NCI-H69 (cell line): Measurements from ENCODE around the gene SDK1.

Experiments
- DNase-seq: peaks from one replicate; lab custom pipeline; 2025; lab: John Stamatoyannopoulos, UW

The SDK1 gene

GRCh38 chr7:3300651-3301448, at the start of gene SDK1:
Gene SDK1 (plus strand): TSS chr7:3301252. CDS start chr7:3301587, 335 bp downstream.
- DNase-seq, result peak; percentile 99

- no peak for DNase-seq
Observed at GRCh38 chr7:3254718-3255117, 46.3 kb upstream of the SDK1 start.

- DNase-seq, result no peak
Observed at GRCh38 chr7:3259711-3260400, 41.2 kb upstream of the SDK1 start.

- DNase-seq, result no peak
Observed at GRCh38 chr7:3260401-3260715, 40.7 kb upstream of the SDK1 start.

- DNase-seq, result peak; percentile 68
Observed at GRCh38 chr7:3264693-3265339, 36.2 kb upstream of the SDK1 start.

GRCh38 chr7:3265388-3265787, 35.7 kb upstream of the SDK1 start:
- peak; percentile 54 for DNase-seq

GRCh38 chr7:3266240-3266639, 34.8 kb upstream of the SDK1 start:
- peak; percentile 73 for DNase-seq

- peak; percentile 88 for DNase-seq
Observed at GRCh38 chr7:3267966-3268690, 32.9 kb upstream of the SDK1 start.

GRCh38 chr7:3270362-3270761, 30.7 kb upstream of the SDK1 start:
- DNase-seq, result no peak

- no peak for DNase-seq
Observed at GRCh38 chr7:3271298-3271697, 29.8 kb upstream of the SDK1 start.

- DNase-seq, result peak; percentile 89
Observed at GRCh38 chr7:3272691-3273141, 28.3 kb upstream of the SDK1 start.

GRCh38 chr7:3274131-3274530, 26.9 kb upstream of the SDK1 start:
- DNase-seq, result peak; percentile 19

- no peak for DNase-seq
Observed at GRCh38 chr7:3277604-3278572, 23.2 kb upstream of the SDK1 start.

GRCh38 chr7:3279147-3279818, 21.8 kb upstream of the SDK1 start:
- peak; percentile 39 for DNase-seq

GRCh38 chr7:3280445-3280844, 20.6 kb upstream of the SDK1 start:
- DNase-seq, result no peak

GRCh38 chr7:3280946-3281656, 20.0 kb upstream of the SDK1 start:
- no peak for DNase-seq

- DNase-seq, result no peak
Observed at GRCh38 chr7:3282457-3282856, 18.6 kb upstream of the SDK1 start.

- no peak for DNase-seq
Observed at GRCh38 chr7:3283130-3283704, 17.8 kb upstream of the SDK1 start.

GRCh38 chr7:3285652-3286051, 15.4 kb upstream of the SDK1 start:
- no peak for DNase-seq

- no peak for DNase-seq
Observed at GRCh38 chr7:3289996-3290395, 11.1 kb upstream of the SDK1 start.
